H1 (cell line): ENCODE data around the gene REL. TPM values are rescaled to one million over a fixed set of nuclear protein-coding genes. Genes with fewer than 3 reads are reported as not detected.

Experiments used
- CTCF ChIA-PET: fragments of 300-600 bp; sonication (Branson Sonifier 250); formaldehyde crosslinking; loops from one replicate; lab custom pipeline; 2021; ENCODE audit not compliant: partially characterized antibody; lab: Charles Lee
- POLR2A ChIA-PET: fragments of 300-600 bp; sonication (Branson Sonifier 250); formaldehyde crosslinking; loops from one replicate; lab custom pipeline; 2021; ENCODE audit warnings: inconsistent platforms; ENCODE audit not compliant: partially characterized antibody; lab: Charles Lee
- DNase-seq, 2 experiments: peaks; one replicate each; pipeline versions ENCODE4 v3.0.0 to v3.0.0-alpha.2; 2010 to 2022; ENCODE audit warnings: low spot score in 2 of 2, low read depth in 1 of 2, mixed read lengths in 1 of 2
- FAIRE-seq: peaks from 2 replicates; lab custom pipeline; 2011; peaks lifted over from hg19 to GRCh38; lab: Jason Lieb, UNC
- H2AFZ ChIP-seq: 2 replicates; pipeline ENCODE4 v1.8.1; 2012; ENCODE audit warnings: low read length, inconsistent platforms
- H2AK5ac ChIP-seq: 2 replicates; pipeline ENCODE4 v1.6.1; 2013; ENCODE audit warnings: low read depth, low read length
- H2BK120ac ChIP-seq: replicated peaks from 2 replicates; pipeline ENCODE3; 2013; ENCODE audit warnings: low read depth, low read length, inconsistent platforms
- H2BK12ac ChIP-seq: 2 replicates; pipeline ENCODE4 v1.6.1; 2013; ENCODE audit warnings: low read depth, low read length
- H2BK15ac ChIP-seq: 2 replicates; pipeline ENCODE4 v1.6.1; 2013; ENCODE audit warnings: low read length
- H2BK20ac ChIP-seq: 2 replicates; pipeline ENCODE4 v1.6.1; 2013; ENCODE audit warnings: low read length
- H2BK5ac ChIP-seq: 2 replicates; pipeline ENCODE4 v1.6.1; 2013; ENCODE audit warnings: low read depth, low read length
- H3K14ac ChIP-seq: 2 replicates; pipeline ENCODE4 v1.6.1; 2013; ENCODE audit warnings: inconsistent platforms; ENCODE audit not compliant: insufficient read length
- H3K18ac ChIP-seq: 2 replicates; pipeline ENCODE4 v1.6.1; 2013; ENCODE audit warnings: low read length; ENCODE audit errors: extremely low read depth
- H3K23ac ChIP-seq: 2 replicates; pipeline ENCODE4 v1.6.1; 2013; ENCODE audit warnings: inconsistent platforms; ENCODE audit not compliant: insufficient read length
- H3K23me2 ChIP-seq: 2 replicates; pipeline ENCODE4 v1.6.1; 2013; ENCODE audit warnings: low read depth, low read length
- H3K27ac ChIP-seq: 2 replicates; pipeline ENCODE4 v1.6.1; 2011; ENCODE audit warnings: low read depth, low read length, inconsistent platforms
- H3K27me3 ChIP-seq, 4 experiments: replicated peaks in 1 of 4; 1 replicate in 1 of 4; 2 replicates in 3 of 4; pipeline versions ENCODE4 v1.6.1 to v1.8.1; 2011 to 2013; ENCODE audit warnings: low read length in 3 of 4, mild to moderate bottlenecking in 3 of 4, inconsistent platforms in 2 of 4, mixed read lengths in 2 of 4, moderate library complexity in 1 of 4; ENCODE audit not compliant: control insufficient read depth in 3 of 4, insufficient read depth in 3 of 4; ENCODE audit errors: extremely low read depth in 1 of 4
- H3K36me3 ChIP-seq, 4 experiments: 2 replicates each; pipeline versions ENCODE4 v1.6.1 to v1.8.1; 2011 to 2013; ENCODE audit warnings: mild to moderate bottlenecking in 4 of 4, low read length in 3 of 4, moderate library complexity in 2 of 4, control low read depth in 1 of 4, inconsistent platforms in 1 of 4; ENCODE audit not compliant: insufficient read depth in 4 of 4, control insufficient read depth in 2 of 4
- H3K4ac ChIP-seq: replicated peaks from 2 replicates; pipeline ENCODE3; 2013; ENCODE audit warnings: low read length, low read depth, mixed read lengths, inconsistent platforms; ENCODE audit not compliant: insufficient read length
- H3K4me1 ChIP-seq, 4 experiments: replicated peaks in 1 of 4; 1 replicate in 1 of 4; 2 replicates in 3 of 4; pipeline versions ENCODE4 v1.6.1 to v1.8.1; 2011 to 2013; ENCODE audit warnings: low read length in 3 of 4, inconsistent platforms in 2 of 4, mixed read lengths in 1 of 4; ENCODE audit not compliant: insufficient read depth in 4 of 4, control insufficient read depth in 3 of 4
- H3K4me2 ChIP-seq, 2 experiments: 2 replicates each; pipeline versions ENCODE4 v1.6.1 to v1.8.1; 2011 to 2013; ENCODE audit warnings: low read depth in 2 of 2, low read length in 2 of 2, control low read depth in 1 of 2, inconsistent platforms in 1 of 2, mild to moderate bottlenecking in 1 of 2; ENCODE audit not compliant: insufficient read depth in 1 of 2
- H3K4me3 ChIP-seq, 4 experiments: fragments of 200-600, 300-600 bp in 1 of 4; sonication (generic), shearing (Covaris generic), sonication (Bioruptor Twin) in 1 of 4; 2 replicates each; pipeline versions ENCODE4 v1.5.1 to v1.8.1; 2011 to 2016; ENCODE audit warnings: low read length in 4 of 4, low read depth in 3 of 4, control low read depth in 2 of 4, inconsistent platforms in 2 of 4, mild to moderate bottlenecking in 2 of 4, mixed read lengths in 1 of 4, moderate library complexity in 1 of 4; ENCODE audit not compliant: insufficient read depth in 2 of 4; ENCODE audit errors: extremely low read depth in 1 of 4
- H3K56ac ChIP-seq: replicated peaks from 2 replicates; pipeline ENCODE3; 2013; ENCODE audit warnings: low read depth, mild to moderate bottlenecking, mixed read lengths, low read length, inconsistent platforms; ENCODE audit not compliant: insufficient read length
- H3K79me1 ChIP-seq: 2 replicates; pipeline ENCODE4 v1.6.1; 2013; ENCODE audit warnings: low read depth, low read length, control low read depth
- H3K79me2 ChIP-seq, 2 experiments: 2 replicates each; pipeline versions ENCODE4 v1.6.1 to v1.8.1; 2012 to 2013; ENCODE audit warnings: low read length in 2 of 2, mild to moderate bottlenecking in 2 of 2, inconsistent platforms in 1 of 2; ENCODE audit not compliant: insufficient read depth in 2 of 2, control insufficient read depth in 1 of 2
- H3K9ac ChIP-seq, 4 experiments: replicated peaks in 1 of 4; 1 replicate in 1 of 4; 2 replicates in 3 of 4; pipeline versions ENCODE4 v1.6.1 to v1.8.1; 2011 to 2013; ENCODE audit warnings: low read depth in 3 of 4, low read length in 3 of 4, control low read depth in 2 of 4, mild to moderate bottlenecking in 2 of 4, moderate library complexity in 2 of 4, inconsistent platforms in 1 of 4; ENCODE audit errors: extremely low read depth in 1 of 4
- H3K9me3 ChIP-seq, 2 experiments: 2 replicates each; pipeline versions ENCODE4 v1.6.1 to v1.8.1; 2012 to 2013; ENCODE audit warnings: mild to moderate bottlenecking in 2 of 2, moderate library complexity in 2 of 2, control low read depth in 1 of 2, inconsistent platforms in 1 of 2, low read depth in 1 of 2, low read length in 1 of 2, mixed read lengths in 1 of 2; ENCODE audit not compliant: insufficient read depth in 2 of 2
- H4K20me1 ChIP-seq, 2 experiments: replicated peaks in 1 of 2; 2 replicates each; pipeline versions ENCODE3 to v1.8.1; 2011 to 2013; ENCODE audit warnings: inconsistent platforms in 2 of 2, low read length in 2 of 2, mild to moderate bottlenecking in 1 of 2; ENCODE audit not compliant: insufficient read depth in 2 of 2, control insufficient read depth in 1 of 2
- H4K5ac ChIP-seq: 2 replicates; pipeline ENCODE4 v1.6.1; 2013; ENCODE audit warnings: low read length, low read depth, mixed read lengths, inconsistent platforms; ENCODE audit not compliant: insufficient read length
- H4K8ac ChIP-seq: 2 replicates; pipeline ENCODE4 v1.8.0; 2013; ENCODE audit warnings: mild to moderate bottlenecking, moderate library complexity, low read length, inconsistent platforms; ENCODE audit not compliant: insufficient read depth; ENCODE audit errors: extremely low read depth
- H4K91ac ChIP-seq: replicated peaks from 2 replicates; pipeline ENCODE3; 2013; ENCODE audit warnings: low read length, mixed read lengths, inconsistent platforms; ENCODE audit not compliant: insufficient read length
- KDM4A ChIP-seq: IDR thresholded peaks from one replicate; pipeline ENCODE4 v1.7.1; 2012; ENCODE audit warnings: low read depth, mild to moderate bottlenecking, moderate library complexity, low read length, inconsistent platforms; ENCODE audit not compliant: severe bottlenecking
- PHF8 ChIP-seq: fragments of 200-600 bp; sonication (generic); conservative IDR thresholded peaks from 2 replicates; pipeline ENCODE4 v1.7.1; 2012; ENCODE audit warnings: low read depth, mild to moderate bottlenecking, inconsistent platforms, low read length, moderate library complexity
- POU5F1 ChIP-seq: IDR thresholded peaks from 2 replicates; pipeline ENCODE4 v1.6.1; 2011; ENCODE audit warnings: low read depth, mild to moderate bottlenecking, low read length, moderate library complexity
- polyA plus RNA-seq, 7 experiments: library from polyadenylated mRNA; depleted of rRNA in 3 of 7; stranded (reverse) in 5 of 7; unstranded in 2 of 7; fragments of >200 nt in 5 of 7; fragments of 200-250 nt in 2 of 7; gene quantifications; 1 replicate in 5 of 7; 2 replicates in 1 of 7; 4 replicates in 1 of 7; pipeline versions ENCODE4 v1.2.1 to v1.2.3, GENCODE V29; 2011 to 2013; ENCODE audit warnings: missing spikeins in 2 of 7, mixed read lengths in 2 of 7
- total RNA-seq: library from RNA; stranded (reverse); fragmentation: NEBNext Ultra II Directional; extraction: Animal tissue kit (Norgen Biotek cat#: 25700); gene quantifications from 2 replicates; pipeline ENCODE4 v1.2.1, GENCODE V29; 2021

The REL gene
- total and polyA plus RNA-seq, 2 of the 8 experiments (the other 6 are each of a cell fraction or from before 2014, with no cell fraction given) = 1.5 to 7.5 TPM

DNA sequence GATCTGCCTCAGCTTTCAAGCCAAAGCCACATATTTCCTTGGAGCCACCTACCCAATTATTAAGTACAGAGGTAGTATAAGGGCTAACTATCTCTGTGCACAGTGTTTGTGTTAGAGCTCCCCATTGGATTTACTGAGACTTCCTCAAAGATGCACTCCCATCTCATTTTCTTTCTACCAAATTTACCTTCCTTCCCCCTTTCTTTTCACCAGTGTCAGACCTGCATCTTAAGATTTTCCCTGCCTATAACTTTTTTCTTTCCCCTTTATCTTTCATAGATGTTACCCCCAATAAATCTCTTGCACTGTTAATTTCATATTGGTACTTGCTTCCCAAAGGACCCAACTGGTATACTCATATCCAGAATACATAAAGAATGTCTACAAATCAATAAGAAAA, 5.9 kb upstream of the REL start:
- no peak overlapping the region for H4K91ac ChIP-seq
- no peaks in the 10 kb centered on the region for H3K9me3 ChIP-seq
- H3K14ac ChIP-seq = no peak overlapping the region
- H4K5ac ChIP-seq = no peak overlapping the region
- no peaks in the 10 kb centered on the region for H3K79me1 ChIP-seq
- no peak for TF ChIP-seq POU5F1
- no peak for TF ChIP-seq KDM4A
- no peak for TF ChIP-seq PHF8
- TF ChIP-seq, all 59 proteins: peak for 0
- Histone ChIP-seq H3K4ac (no peak overlapping the region), H2BK20ac (no peak overlapping the region), H4K8ac (no peak overlapping the region), H3K18ac (no peak overlapping the region), H3K36me3 (no peaks in the 10 kb centered on the region), H2BK15ac (no peak overlapping the region), H4K20me1 (no peaks in the 10 kb centered on the region), H3K27me3 (0 out of 7 replicates have a peak, but pooled peaks cover 0 to 2% (median 0%) of the 10 kb centered on the region in 4 experiments), H3K79me2 (no peaks in the 10 kb centered on the region), H3K27ac (no peak overlapping the region), H2BK120ac (no peak overlapping the region), H2BK5ac (no peak overlapping the region), H2AFZ (no peak overlapping the region), H3K23ac (no peak overlapping the region), H3K4me2 (no peak overlapping the region), H3K4me1 (no peaks in the 10 kb centered on the region), H2AK5ac (no peak overlapping the region), H3K9ac (no peak overlapping the region), H3K56ac (no peak overlapping the region), H3K4me3 (no peak overlapping the region), H2BK12ac (no peak overlapping the region), H3K23me2 (no peaks in the 10 kb centered on the region)
- ChIA-PET POLR2A (no interaction called here), CTCF (no interaction called here)
- no peak for DNase-seq
- no peak for FAIRE-seq
